ENCODE results near the gene DOCK1.

DOCK1 gene

GRCh38 chr10:127149501-127150081, 244.4 kb downstream of the DOCK1 start:
- DNase-seq: no peak

- DNase-seq: no peak
Measured at GRCh38 chr10:127150136-127150535, 244.9 kb downstream of the DOCK1 start.

- no peak for DNase-seq
Measured at GRCh38 chr10:127151541-127151940, 246.3 kb downstream of the DOCK1 start.

- no peak for DNase-seq
Measured at GRCh38 chr10:127151981-127152699, 246.9 kb downstream of the DOCK1 start.

GRCh38 chr10:127153181-127153580, 248.0 kb downstream of the DOCK1 start:
- DNase-seq: no peak

GRCh38 chr10:127154831-127155620, 249.8 kb downstream of the DOCK1 start:
- no peak for DNase-seq

GRCh38 chr10:127157089-127157488, 251.9 kb downstream of the DOCK1 start:
- no peak for DNase-seq

GRCh38 chr10:127157506-127158200, 252.4 kb downstream of the DOCK1 start:
- no peak for DNase-seq

- DNase-seq: no peak
Measured at GRCh38 chr10:127158662-127159061, 253.4 kb downstream of the DOCK1 start.

- DNase-seq: no peak
Measured at GRCh38 chr10:127159648-127160245, 254.5 kb downstream of the DOCK1 start.

- no peak for DNase-seq
Measured at GRCh38 chr10:127161482-127161881, 256.3 kb downstream of the DOCK1 start.

GRCh38 chr10:127162841-127163240, 257.6 kb downstream of the DOCK1 start:
- DNase-seq: no peak

GRCh38 chr10:127168261-127168660, 263.0 kb downstream of the DOCK1 start:
- no peak for DNase-seq

GRCh38 chr10:127174866-127175265, 269.6 kb downstream of the DOCK1 start:
- DNase-seq: no peak

- DNase-seq: no peak
Measured at GRCh38 chr10:127175357-127176110, 270.3 kb downstream of the DOCK1 start.

- no peak for DNase-seq
Measured at GRCh38 chr10:127176649-127177048, 271.4 kb downstream of the DOCK1 start.

- DNase-seq: no peak
Measured at GRCh38 chr10:127179612-127180250, 274.5 kb downstream of the DOCK1 start.

- no peak for DNase-seq
Measured at GRCh38 chr10:127182161-127182560, 276.9 kb downstream of the DOCK1 start.

- DNase-seq: no peak
Measured at GRCh38 chr10:127184582-127184981, 279.4 kb downstream of the DOCK1 start.

- DNase-seq: no peak
Measured at GRCh38 chr10:127186813-127187212, 281.6 kb downstream of the DOCK1 start.

- no peak for DNase-seq
Measured at GRCh38 chr10:127189226-127189625, 284.0 kb downstream of the DOCK1 start.

GRCh38 chr10:127190427-127190826, 285.2 kb downstream of the DOCK1 start:
- no peak for DNase-seq
